Peyer's patch (tissue), 4 donors: ENCODE results near the gene ILF2.

Source experiments
- CTCF ChIP-seq, 6 experiments: fragments of 450-650 bp in 4 of 6; fragments of 200-600 bp in 2 of 6; sonication (generic) in 1 of 6; IDR thresholded peaks; one replicate each; pipeline ENCODE4 v1.5.1; 2017 to 2019; ENCODE audit warnings: antibody characterized with exemption in 6 of 6, mild to moderate bottlenecking in 3 of 6, moderate library complexity in 1 of 6
- POLR2A ChIP-seq, 2 donors: fragments of 450-650 bp; IDR thresholded peaks; one replicate each; pipeline ENCODE4 v1.5.1; 2017; ENCODE audit warnings: antibody characterized with exemption in 2 of 2, mild to moderate bottlenecking in 2 of 2, moderate library complexity in 2 of 2

DNA sequence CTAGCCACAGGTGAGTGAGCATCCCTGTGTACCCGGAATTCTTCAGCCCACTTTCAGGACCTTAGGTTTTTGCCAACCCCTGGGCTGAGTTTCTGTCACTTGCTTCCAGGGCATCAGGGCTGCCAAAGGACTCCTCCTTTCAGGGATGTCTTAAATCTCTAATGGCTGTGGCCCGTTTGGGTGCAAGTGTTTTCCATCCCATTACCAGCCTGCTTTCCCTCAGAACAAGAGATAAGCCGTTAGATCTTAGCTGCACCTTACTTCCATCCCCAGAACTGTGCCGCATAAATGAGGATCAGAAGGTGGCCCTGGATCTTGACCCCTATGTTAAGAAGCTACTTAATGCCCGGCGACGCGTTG lies 11.6 kb downstream of the ILF2 start:
- no peak for TF ChIP-seq CTCF (IDR thresholded peaks at IDR 0.05)
- no peak for TF ChIP-seq POLR2A (IDR thresholded peaks at IDR 0.05)
